ENCODE measurements around the gene CFAP54. TPM values are rescaled to one million over a fixed set of nuclear protein-coding genes. Genes with fewer than 3 reads are reported as not detected.

Gene CFAP54
- total and polyA plus RNA-seq, 2 donors from 2014 or later, result 0.13 to 6.6 TPM

DNA sequence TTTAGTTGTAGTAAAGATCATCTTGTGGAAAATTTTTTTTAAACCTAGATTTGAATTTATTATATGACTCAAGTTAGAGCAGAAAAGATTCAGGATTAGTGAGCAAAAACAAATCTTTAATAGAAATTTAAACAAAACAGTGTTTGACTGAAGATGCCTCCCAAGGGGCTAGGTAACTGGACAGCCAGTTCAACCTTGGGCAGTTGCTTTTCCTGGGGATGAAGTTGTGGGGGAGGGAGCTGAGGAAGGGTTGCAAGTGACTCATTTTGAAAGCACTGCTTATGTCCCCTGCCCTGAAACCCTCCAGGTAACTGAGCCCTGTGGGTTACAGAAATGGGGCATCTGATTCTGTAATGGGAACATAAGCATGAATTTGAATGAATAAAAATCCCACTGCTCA is 13.1 kb downstream of the CFAP54 start:
- Histone ChIP-seq H3K4me3 (ENCODE audit: low read length in 3 of 3) (no peak overlapping the region), H3K27me3 (ENCODE audit: control insufficient read depth, insufficient read depth, low read length) (no peaks in the 10 kb centered on the region), H3K36me3 (ENCODE audit: control insufficient read depth in 2 of 3, insufficient read depth in 3 of 3, low read length in 3 of 3) (no peaks in the 10 kb centered on the region), H3K9ac (ENCODE audit: low read length in 3 of 3) (no peak overlapping the region), H3K9me3 (ENCODE audit: control insufficient read depth in 2 of 3, insufficient read depth in 1 of 3, low read length in 3 of 3) (no peaks in the 10 kb centered on the region), H3K27ac (ENCODE audit: low read depth in 2 of 2, low read length in 2 of 2) (no peak overlapping the region), H3K4me1 (ENCODE audit: control insufficient read depth in 2 of 3, insufficient read depth in 2 of 3, low read depth in 1 of 3, low read length in 3 of 3) (peaks cover 0 to 4% (median 2%) of the 10 kb centered on the region in 3 donors)
- DNase-seq, result no peak
- intact Hi-C loops (cut with DNase I), result no loop called here
- FAIRE-seq, result no peak
- TF ChIP-seq, protein P1, sequence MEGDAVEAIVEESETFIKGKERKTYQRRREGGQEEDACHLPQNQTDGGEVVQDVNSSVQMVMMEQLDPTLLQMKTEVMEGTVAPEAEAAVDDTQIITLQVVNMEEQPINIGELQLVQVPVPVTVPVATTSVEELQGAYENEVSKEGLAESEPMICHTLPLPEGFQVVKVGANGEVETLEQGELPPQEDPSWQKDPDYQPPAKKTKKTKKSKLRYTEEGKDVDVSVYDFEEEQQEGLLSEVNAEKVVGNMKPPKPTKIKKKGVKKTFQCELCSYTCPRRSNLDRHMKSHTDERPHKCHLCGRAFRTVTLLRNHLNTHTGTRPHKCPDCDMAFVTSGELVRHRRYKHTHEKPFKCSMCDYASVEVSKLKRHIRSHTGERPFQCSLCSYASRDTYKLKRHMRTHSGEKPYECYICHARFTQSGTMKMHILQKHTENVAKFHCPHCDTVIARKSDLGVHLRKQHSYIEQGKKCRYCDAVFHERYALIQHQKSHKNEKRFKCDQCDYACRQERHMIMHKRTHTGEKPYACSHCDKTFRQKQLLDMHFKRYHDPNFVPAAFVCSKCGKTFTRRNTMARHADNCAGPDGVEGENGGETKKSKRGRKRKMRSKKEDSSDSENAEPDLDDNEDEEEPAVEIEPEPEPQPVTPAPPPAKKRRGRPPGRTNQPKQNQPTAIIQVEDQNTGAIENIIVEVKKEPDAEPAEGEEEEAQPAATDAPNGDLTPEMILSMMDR (IDR thresholded peaks at IDR 0.05; ENCODE audit: borderline replicate concordance, extremely low read depth, insufficient read depth), result no peak

DNA sequence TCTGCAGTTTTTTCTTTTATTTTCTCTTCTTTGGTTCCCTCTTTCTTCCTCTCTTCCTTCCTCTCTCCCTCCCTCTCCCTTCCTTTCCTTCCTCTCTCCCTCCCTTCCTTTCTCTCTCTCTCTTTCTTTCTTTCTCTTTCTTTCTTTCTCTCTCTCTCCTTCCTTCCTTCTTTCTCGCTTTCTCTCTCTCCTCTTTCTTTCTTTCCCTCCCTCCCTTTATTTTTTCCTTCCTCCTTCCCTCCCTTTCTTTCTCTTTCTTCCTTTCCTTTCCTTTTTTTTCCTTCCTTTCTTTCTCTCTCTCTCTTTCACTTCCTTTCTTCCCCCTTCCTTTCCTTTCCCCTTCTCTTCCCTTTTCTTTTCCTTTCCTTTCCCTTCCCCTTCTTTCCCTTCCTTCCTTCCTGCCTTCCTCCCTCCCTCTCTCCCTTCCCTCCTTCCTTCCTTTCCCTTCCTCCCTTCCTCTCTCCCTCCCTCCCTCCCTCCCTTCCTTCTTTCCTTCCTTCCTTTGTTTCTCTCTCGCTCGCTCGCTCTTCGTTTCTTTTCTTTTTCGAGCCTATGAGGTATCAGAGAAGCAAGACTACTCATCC is 13.7 kb downstream of the CFAP54 start:
- Histone ChIP-seq H3K36me3 (ENCODE audit: control insufficient read depth in 2 of 3, insufficient read depth in 3 of 3, low read length in 3 of 3) (no peaks in the 10 kb centered on the region), H3K4me3 (ENCODE audit: low read length in 3 of 3) (no peak overlapping the region), H3K27ac (ENCODE audit: low read depth in 2 of 2, low read length in 2 of 2) (no peak overlapping the region), H3K4me1 (ENCODE audit: control insufficient read depth in 2 of 3, insufficient read depth in 2 of 3, low read depth in 1 of 3, low read length in 3 of 3) (peaks cover 0 to 4% (median 2%) of the 10 kb centered on the region in 3 donors), H3K9me3 (ENCODE audit: control insufficient read depth in 2 of 3, insufficient read depth in 1 of 3, low read length in 3 of 3) (no peaks in the 10 kb centered on the region), H3K27me3 (ENCODE audit: control insufficient read depth, insufficient read depth, low read length) (no peaks in the 10 kb centered on the region), H3K9ac (ENCODE audit: low read length in 3 of 3) (no peak overlapping the region)
- DNase-seq, result no peak
- no peak for FAIRE-seq
- intact Hi-C loops (cut with DNase I), result no loop called here
- TF ChIP-seq, protein P1 (IDR thresholded peaks at IDR 0.05; ENCODE audit: borderline replicate concordance, extremely low read depth, insufficient read depth), result no peak

DNA sequence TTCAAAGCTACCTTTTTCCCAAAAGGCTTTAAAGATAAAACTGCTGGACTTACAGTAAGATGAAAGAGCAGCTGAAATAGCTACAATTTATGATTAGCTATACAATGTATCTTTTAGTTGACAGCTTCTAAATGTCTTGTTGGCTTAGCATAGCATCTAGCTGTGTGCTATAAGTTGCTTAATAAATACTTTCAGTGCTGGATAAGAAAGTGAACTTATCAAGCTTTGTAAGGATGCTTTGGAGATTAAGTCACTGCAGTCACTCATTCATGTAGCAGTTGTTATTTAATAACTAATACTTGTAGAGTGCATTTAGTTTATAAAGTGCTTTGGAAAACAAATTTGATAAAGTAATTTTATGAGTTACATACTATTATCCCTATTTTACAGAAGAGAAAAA is 14.6 kb downstream of the CFAP54 start:
- intact Hi-C loops (cut with DNase I), result no loop called here
- no peak overlapping the region for H3K9ac ChIP-seq (ENCODE audit: low read length in 3 of 3)
- H3K27ac ChIP-seq (ENCODE audit: low read depth in 2 of 2, low read length in 2 of 2), result no peak overlapping the region
- H3K9me3 ChIP-seq (ENCODE audit: control insufficient read depth in 2 of 3, insufficient read depth in 1 of 3, low read length in 3 of 3), result no peaks in the 10 kb centered on the region
- DNase-seq (no peak), FAIRE-seq (no peak)
- no peaks in the 10 kb centered on the region for H3K36me3 ChIP-seq (ENCODE audit: control insufficient read depth in 2 of 3, insufficient read depth in 3 of 3, low read length in 3 of 3)
- peaks cover 0 to 4% (median 2%) of the 10 kb centered on the region in 3 donors for H3K4me1 ChIP-seq (ENCODE audit: control insufficient read depth in 2 of 3, insufficient read depth in 2 of 3, low read depth in 1 of 3, low read length in 3 of 3)
- H3K4me3 ChIP-seq (ENCODE audit: low read length in 3 of 3), result no peak overlapping the region
- TF ChIP-seq, protein P1 (IDR thresholded peaks at IDR 0.05; ENCODE audit: borderline replicate concordance, extremely low read depth, insufficient read depth), result no peak
- H3K27me3 ChIP-seq (ENCODE audit: control insufficient read depth, insufficient read depth, low read length), result no peaks in the 10 kb centered on the region

DNA sequence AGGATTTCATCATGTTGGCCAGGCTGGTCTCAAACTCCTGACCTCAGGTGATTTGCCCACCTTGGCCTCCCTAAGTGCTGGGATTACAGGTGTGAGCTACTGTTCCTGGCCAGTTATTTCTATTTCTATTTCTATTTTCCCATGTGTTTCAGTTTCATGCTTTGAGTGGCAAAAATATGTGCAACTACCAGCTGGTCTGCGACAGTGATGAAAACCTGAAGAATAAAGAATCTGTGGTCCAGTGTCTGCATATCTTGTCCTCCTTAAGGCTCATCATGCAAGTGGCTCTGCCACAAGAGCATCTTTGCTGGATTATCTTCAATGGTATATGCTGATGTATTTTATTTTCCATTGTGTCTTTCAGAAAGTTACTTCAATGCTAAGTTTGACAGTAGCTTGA is 17.4 kb downstream of the CFAP54 start:
- Histone ChIP-seq H3K9me3 (ENCODE audit: control insufficient read depth in 2 of 3, insufficient read depth in 1 of 3, low read length in 3 of 3) (no peaks in the 10 kb centered on the region), H3K4me3 (ENCODE audit: low read length in 3 of 3) (no peak overlapping the region), H3K4me1 (ENCODE audit: control insufficient read depth in 2 of 3, insufficient read depth in 2 of 3, low read depth in 1 of 3, low read length in 3 of 3) (no peaks in the 10 kb centered on the region), H3K27ac (ENCODE audit: low read depth in 2 of 2, low read length in 2 of 2) (no peak overlapping the region), H3K36me3 (ENCODE audit: control insufficient read depth in 2 of 3, insufficient read depth in 3 of 3, low read length in 3 of 3) (no peaks in the 10 kb centered on the region), H3K27me3 (ENCODE audit: control insufficient read depth, insufficient read depth, low read length) (no peaks in the 10 kb centered on the region), H3K9ac (ENCODE audit: low read length in 3 of 3) (no peak overlapping the region)
- intact Hi-C loops (cut with DNase I), result no loop called here
- TF ChIP-seq, protein P1 (IDR thresholded peaks at IDR 0.05; ENCODE audit: borderline replicate concordance, extremely low read depth, insufficient read depth), result no peak
- DNase-seq, result no peak
- no peak for FAIRE-seq

Measured in kidney (tissue), 14 donors.